ENCODE measurements around the gene SPON1.
"Not testable (repeated sequence)": the region's sequence is repeated elsewhere in the genome, so short reads cannot be mapped to it uniquely, and the experiment has no call there.

Gene SPON1

GRCh38 chr11:13984616-13985450 is 22.3 kb downstream of the SPON1 start:
- no peak for DNase-seq

DNA sequence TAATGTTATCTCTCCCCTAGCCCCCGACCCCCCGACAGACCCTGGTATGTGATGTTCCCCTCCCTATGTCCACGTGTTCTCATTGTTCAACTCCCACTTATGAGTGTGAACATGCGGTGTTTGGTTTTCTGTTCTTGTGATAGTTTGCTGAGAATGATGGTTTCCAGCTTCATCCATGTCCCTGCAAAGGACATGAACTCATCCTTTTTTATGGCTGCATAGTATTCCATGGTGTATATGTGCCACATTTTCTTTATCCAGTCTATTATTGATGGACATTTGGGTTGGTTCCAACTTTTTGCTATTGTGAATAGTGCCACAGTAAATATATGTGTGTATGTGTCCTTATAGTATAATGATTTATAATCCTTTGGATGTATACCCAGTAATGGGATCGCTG is 24.2 kb downstream of the SPON1 start:
- not testable (repeated sequence) for DNase-seq

DNA sequence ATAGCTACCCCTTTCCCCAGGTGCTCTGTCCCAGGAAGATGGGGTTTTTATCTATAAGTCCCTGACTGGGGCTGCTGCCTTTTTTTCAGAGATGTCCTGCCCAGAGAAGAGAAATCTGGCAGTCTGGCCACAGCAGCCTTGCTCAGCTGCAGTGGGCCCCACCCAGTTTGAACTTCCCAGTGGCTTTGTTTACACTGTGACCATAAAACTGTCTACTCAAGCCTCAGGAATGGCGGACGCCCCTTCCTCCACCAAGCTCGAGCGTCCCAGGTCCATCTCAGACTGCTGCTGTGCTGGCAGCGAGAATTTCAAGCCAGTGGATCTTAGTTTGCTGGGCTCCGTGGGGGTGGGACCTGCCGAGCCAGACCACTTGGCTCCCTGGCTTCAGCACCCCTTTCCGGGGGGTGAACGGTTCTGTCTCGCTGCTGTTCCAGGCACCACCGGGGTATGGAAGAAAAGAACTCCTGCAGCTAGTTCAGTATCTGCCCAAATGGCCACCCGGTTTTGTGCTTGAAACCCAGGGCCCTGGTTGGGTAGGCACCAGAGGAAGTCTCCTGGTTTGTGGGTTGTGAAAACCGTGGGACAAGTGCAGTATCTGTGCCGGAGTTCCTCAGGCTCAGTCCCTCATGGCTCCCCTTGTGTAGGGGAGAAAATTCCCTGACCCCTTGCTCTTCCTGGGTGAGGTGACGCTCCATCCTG is 29.8 kb downstream of the SPON1 start:
- DNase-seq: not testable (repeated sequence)

- no peak for DNase-seq
Observed at GRCh38 chr11:13993096-13993765, 30.7 kb downstream of the SPON1 start.

GRCh38 chr11:13997881-13998280 is 35.4 kb downstream of the SPON1 start:
- DNase-seq: no peak

- no peak for DNase-seq
Observed at GRCh38 chr11:13999704-14000103, 37.2 kb downstream of the SPON1 start.

GRCh38 chr11:14001597-14001996 is 39.1 kb downstream of the SPON1 start:
- DNase-seq: no peak

DNA sequence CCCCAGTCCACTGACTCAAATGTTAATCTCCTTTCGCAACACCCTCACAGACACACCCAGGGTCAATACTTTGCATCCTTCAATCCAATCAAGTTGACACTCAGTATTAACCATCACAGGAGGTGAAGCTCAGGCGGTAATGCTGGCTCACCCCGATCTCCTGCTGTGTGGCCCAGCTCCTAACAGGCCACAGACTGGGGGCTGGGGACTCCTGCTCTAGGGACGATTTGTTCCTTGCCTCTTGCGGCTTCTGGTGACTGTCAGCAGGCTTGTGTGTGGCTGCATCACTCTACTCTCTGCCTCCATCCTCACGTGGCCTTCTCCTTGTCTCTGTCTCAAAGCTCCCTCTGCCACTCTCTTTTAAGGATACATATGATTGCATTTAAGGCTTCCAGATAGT is 45.0 kb downstream of the SPON1 start:
- no peak for DNase-seq

- no peak for DNase-seq
Observed at GRCh38 chr11:14010665-14011064, 48.1 kb downstream of the SPON1 start.

- DNase-seq: no peak
Observed at GRCh38 chr11:14012846-14013245, 50.3 kb downstream of the SPON1 start.

- DNase-seq: no peak
Observed at GRCh38 chr11:14015711-14016110, 53.2 kb downstream of the SPON1 start.

DNA sequence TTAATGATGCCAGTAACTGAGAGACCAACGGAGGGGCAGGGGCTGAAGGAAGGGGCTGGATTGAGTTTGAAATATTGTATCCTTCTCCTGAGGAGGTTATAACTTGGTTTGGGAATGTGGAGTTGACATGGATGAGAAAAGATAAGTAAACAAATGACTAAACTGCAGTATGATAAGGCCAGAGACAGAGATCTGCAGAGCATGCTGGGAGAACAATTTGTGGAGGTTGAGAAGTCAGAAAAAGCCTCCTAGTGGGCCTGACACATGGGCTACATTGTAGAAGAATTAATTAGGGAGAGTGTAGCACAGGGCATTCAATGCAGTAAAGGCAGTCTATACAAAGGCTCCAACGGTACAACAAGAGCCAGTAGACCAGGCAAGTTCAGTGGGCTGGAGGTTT is 55.9 kb downstream of the SPON1 start:
- DNase-seq: no peak

DNA sequence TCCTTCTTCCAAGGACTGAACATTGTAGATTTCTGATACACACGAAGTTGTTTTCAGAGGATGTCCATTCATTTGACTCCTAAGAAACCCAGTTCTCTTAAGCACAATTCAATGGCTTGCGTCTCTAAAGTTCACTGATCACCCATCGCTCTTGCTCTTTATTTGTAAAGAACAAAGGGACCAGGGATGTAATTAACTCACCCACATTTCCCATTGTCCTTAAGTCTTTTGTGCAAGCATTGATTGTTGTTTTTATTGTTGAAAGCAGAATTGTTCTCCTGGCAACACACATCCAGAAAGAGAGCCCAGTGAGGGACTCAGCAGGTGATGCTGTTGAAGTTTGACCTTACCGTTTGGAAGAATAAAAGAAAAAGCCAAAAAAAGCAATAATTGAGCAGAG is 59.2 kb downstream of the SPON1 start:
- no peak for DNase-seq

- DNase-seq: no peak
Observed at GRCh38 chr11:14022251-14022650, 59.7 kb downstream of the SPON1 start.

DNA sequence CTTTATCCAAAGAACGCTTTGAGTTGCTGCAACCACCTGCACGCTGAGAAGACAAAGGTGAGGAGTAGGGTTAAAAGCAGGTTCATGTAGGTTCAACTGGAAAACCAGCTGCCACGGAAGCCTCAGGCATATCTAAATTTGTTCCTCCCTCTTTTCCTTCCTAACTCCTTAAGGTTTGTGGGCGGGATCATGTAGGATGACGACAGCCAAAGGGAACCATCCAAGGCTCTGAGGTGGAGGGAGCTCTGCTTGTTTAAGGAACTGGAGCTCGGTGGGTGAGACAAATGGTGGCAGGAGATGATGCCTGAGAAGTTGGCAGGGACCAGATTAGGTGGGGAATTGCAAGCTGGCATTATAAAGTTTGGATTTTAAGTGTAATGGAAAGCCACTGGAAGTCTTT is 60.3 kb downstream of the SPON1 start:
- no peak for DNase-seq

- peak; percentile 48 for DNase-seq
Observed at GRCh38 chr11:14026961-14027360, 64.4 kb downstream of the SPON1 start.

DNA sequence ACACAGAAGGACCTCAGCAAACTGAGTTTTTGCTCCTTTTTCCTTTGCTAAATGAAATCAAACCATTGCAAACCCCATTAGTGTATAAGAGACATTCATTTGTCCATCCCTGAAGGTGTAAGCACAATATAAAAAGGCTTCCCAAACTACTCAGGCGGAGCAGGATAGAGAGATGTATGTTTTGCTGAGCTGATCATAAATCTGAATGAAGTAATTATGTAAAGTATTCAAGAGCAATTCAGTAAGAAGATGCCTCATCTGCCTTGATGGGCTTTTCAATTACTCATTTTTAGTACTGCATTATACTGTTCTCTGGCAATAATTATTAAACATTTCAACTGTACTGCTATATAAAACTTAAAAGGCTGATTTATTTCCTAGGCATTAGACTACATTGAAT is 65.0 kb downstream of the SPON1 start:
- DNase-seq: no peak

GRCh38 chr11:14029440-14029839 is 66.9 kb downstream of the SPON1 start:
- DNase-seq: no peak

DNA sequence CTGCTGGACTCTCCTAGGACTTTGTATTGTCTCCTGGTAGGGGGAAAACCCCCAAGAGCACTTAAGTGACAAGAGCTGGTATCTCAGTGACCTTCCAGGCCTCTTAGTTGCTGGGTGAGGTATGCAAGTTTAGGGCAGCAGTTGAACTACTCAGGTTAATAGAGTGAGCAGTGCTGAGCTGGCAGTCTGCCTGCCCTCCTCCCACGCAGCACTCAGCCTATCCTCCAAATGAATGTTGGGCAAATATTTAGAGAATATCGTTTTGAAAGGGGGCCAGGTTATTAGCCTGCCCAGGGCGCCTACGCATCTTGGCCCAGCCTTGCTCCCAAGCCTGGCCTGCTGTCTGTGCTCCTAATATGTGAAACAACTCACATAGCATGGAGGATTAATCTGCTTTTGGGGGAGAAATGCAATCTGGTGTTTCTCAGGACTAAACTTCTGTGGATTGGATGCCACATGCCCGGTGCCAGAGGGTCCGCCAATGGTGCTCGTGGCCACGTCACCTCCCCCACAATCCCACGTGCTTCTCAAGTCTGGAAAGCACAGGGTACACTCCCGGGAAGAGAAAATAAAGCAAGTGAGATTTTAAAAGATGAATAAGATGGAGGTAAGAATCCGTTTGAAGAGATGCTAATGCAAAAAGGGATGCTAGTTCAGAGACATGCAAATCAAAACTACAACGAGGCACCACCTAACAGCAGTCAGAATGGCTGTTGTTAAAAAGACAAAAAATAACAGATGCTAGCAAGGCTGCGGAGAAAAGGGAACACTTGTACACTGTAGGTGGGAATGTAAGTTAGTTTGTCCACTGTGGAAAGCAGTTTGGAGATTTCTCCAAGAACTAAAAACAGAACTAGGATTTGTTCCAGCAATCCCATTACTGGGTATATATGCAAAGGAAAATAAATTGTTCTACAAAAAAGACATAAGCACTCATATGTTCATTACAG is 67.7 kb downstream of the SPON1 start:
- peak; percentile 73 for DNase-seq

DNA sequence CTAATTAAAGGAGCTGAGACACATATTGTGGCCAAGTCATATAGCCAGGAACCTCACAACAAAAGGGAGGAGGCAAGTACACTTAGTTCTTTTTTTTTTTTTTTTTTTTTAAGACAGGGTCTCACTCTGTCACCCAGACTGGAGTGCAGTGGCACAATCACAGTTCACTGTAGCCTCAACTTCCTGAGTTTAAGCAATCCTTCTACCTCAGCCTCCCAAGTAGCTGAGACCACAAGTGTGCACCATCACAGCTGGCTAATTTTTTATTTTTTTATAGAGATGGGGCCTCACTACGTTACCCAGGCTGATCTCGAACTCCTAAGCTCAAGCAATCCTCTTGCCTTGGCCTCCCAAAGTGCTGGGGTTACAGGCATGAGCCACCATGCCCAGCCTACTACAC is 73.0 kb downstream of the SPON1 start:
- DNase-seq: not testable (repeated sequence)

GRCh38 chr11:14036469-14036868 is 73.9 kb downstream of the SPON1 start:
- no peak for DNase-seq

DNA sequence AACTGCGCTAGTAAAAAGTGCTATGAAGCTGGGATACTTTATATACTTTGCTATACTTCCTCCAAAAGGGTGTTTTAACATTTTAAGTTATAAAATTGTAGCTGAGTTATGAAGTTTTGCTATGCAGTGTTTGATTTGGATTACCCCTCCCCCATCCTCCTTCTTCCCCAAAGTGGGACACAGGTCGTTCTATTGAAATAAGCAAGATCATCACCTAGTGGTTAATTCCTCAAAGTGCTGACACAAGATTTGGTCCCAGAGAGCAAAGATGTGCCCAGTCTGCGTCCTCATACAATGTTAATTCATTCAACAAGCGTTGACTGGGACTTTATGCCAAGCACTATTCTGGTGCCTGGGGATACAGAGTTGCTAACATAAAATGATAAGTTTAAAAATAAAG is 78.5 kb downstream of the SPON1 start:
- no peak for DNase-seq

DNA sequence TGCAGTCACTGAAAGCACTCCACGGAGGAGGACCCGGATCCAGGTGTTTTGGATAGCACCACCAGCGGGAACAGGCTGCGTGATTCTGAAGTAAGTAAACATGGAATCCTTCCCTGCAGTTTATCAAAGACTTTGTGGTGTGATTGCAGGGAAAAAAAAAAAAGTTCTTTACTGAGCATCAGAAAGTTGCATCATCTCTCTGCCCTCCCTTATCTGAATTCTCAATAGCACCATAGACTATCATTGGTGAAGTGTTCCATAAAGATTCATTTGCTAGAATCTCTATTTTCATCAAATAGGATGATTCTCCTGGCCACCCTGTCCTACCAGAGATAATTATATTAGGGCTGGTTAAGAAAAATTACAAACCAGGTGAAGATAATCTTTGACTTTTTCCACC is 79.0 kb downstream of the SPON1 start:
- no peak for DNase-seq
